BJ (cell line): ENCODE measurements around the gene ZBTB11. TPM values are rescaled to one million over a fixed set of nuclear protein-coding genes. Genes with fewer than 3 reads are reported as not detected.
"Not testable (repeated sequence)": the region's sequence is repeated elsewhere in the genome, so short reads cannot be mapped to it uniquely, and the experiment has no call there.

Source experiments
- CTCF ChIA-PET: fragments of 350-600 bp; formaldehyde crosslinking; extraction: SDS; loops from one replicate; lab custom pipeline; 2021; ENCODE audit warnings: antibody characterized with exemption, inconsistent platforms; lab: Yijun Ruan, JAX
- POLR2A ChIA-PET: fragments of 300-600 bp; sonication (Branson Sonifier 250); formaldehyde crosslinking; extraction: SDS; loops from one replicate; lab custom pipeline; 2021; ENCODE audit warnings: antibody characterized with exemption; lab: Charles Lee
- DNase-seq: peaks from one replicate; pipeline ENCODE4 v3.0.0-alpha.2; 2011; ENCODE audit warnings: low read depth
- H3K27me3 ChIP-seq: 2 replicates; pipeline ENCODE4 v1.6.0; 2011; ENCODE audit warnings: low read length; ENCODE audit not compliant: control insufficient read depth, insufficient read depth
- H3K36me3 ChIP-seq: 2 replicates; pipeline ENCODE4 v1.5.1; 2011; ENCODE audit warnings: low read length; ENCODE audit not compliant: control insufficient read depth, insufficient read depth
- H3K4me3 ChIP-seq: 2 replicates; pipeline ENCODE4 v1.5.1; 2011; ENCODE audit warnings: low read depth, mild to moderate bottlenecking, control low read depth, low read length
- CTCF ChIP-seq: IDR thresholded peaks from 2 replicates; pipeline ENCODE4 v1.5.1; 2011; ENCODE audit warnings: low read depth, mild to moderate bottlenecking, control low read depth, inconsistent platforms, low read length, moderate library complexity; ENCODE audit not compliant: insufficient read depth
- polyA plus RNA-seq: library from polyadenylated mRNA; depleted of rRNA; stranded (reverse); fragments of >200 nt; gene quantifications from 2 replicates; pipeline ENCODE4 v1.2.3, GENCODE V29; 2011

ZBTB11 gene
- polyA plus RNA-seq, 1 experiment = 4.5 TPM

GRCh38 chr3:101643009-101643844 lies 33.7 kb downstream of the ZBTB11 start:
- no peak overlapping the region for H3K4me3 ChIP-seq
- POLR2A ChIA-PET = no interaction called here
- DNase-seq = no peak
- CTCF ChIA-PET = no interaction called here
- TF ChIP-seq CTCF = no peak
- no peaks in the 10 kb centered on the region; the same call in 1 of the 2 replicates for H3K36me3 ChIP-seq
- H3K27me3 ChIP-seq = peaks cover 3% of the 10 kb centered on the region; the same call in 1 of the 2 replicates

- H3K27me3 ChIP-seq = peaks cover 3% of the 10 kb centered on the region; the same call in 1 of the 2 replicates
- no peaks in the 10 kb centered on the region for H3K36me3 ChIP-seq
- no peak for TF ChIP-seq CTCF
- no peak overlapping the region for H3K4me3 ChIP-seq
- POLR2A ChIA-PET = no interaction called here
- DNase-seq = no peak
- CTCF ChIA-PET = no interaction called here
Observed at GRCh38 chr3:101642441-101642840, 34.5 kb downstream of the ZBTB11 start.

DNA sequence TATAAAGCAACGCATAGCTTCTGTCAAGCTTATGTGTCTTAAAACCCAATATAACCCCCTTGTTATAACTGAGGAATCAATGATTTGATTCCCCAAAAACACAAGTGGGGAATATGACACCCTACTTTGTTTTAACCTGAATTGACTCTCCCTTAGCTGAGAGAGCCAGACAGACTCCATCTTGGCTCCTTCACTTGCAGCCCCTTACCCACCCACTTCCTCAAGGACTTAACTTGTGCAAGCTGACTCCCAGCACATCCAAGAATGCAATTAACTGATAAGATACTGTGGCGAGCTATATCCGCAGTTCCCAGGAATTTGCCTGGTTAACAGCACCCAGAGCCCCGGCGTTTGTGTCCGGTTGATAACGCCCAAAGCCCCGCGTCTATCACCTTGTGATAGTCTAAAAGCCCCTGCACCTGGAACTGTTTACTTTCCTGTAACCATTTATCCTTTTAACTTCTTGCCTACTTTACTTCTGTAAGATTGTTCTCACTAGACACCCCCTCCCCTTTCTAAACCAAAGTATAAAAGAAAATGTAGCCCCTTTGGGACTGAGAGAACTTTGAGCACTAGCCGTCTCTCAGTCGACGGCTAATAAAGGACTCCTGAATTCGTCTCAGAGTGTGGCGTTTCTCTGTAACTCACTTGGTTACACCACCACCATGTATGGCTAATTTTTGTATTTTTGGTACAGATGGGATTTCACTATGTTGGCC lies 35.4 kb downstream of the ZBTB11 start:
- POLR2A ChIA-PET, H3K4me3 ChIP-seq, CTCF ChIA-PET, H3K36me3 ChIP-seq, DNase-seq, H3K27me3 ChIP-seq: not testable (repeated sequence)

- no peak for TF ChIP-seq CTCF
- CTCF ChIA-PET = interaction anchor here (0.8 kb wide), 1 partner anchor 23 kb away, joined by 3 read pairs; no protein-coding TSS in a partner anchor
Observed at GRCh38 chr3:101640256-101640655, 36.7 kb downstream of the ZBTB11 start.

GRCh38 chr3:101639280-101639963 lies 37.5 kb downstream of the ZBTB11 start:
- no peak for DNase-seq
- ChIA-PET CTCF (interaction anchor here (0.8 to 1.2 kb wide), 2 partner anchors 10 to 24 kb away, joined by 3 read pairs; no protein-coding TSS in a partner anchor), POLR2A (no interaction called here)

More at GRCh38 chr3:101640256-101640655, 36.7 kb downstream of the ZBTB11 start:
- POLR2A ChIA-PET = no interaction called here
- DNase-seq = no peak
- Histone ChIP-seq H3K36me3 (no peaks in the 10 kb centered on the region), H3K27me3 (peaks cover 3% of the 10 kb centered on the region; the same call in 1 of the 2 replicates), H3K4me3 (no peak overlapping the region)

More at GRCh38 chr3:101639280-101639963, 37.5 kb downstream of the ZBTB11 start:
- Histone ChIP-seq H3K27me3 (peaks cover 3% of the 10 kb centered on the region; the same call in 1 of the 2 replicates), H3K4me3 (no peak overlapping the region), H3K36me3 (no peaks in the 10 kb centered on the region)
- no peak for TF ChIP-seq CTCF
